Activated effector memory CD4-positive, alpha-beta T cell treated with anti-CD3 and anti-CD28 coated beads, Interleukin-2, amount 50 U/mL, for 16 hours (primary cell): ENCODE results near the gene SYDE1.

Experiments used
- DNase-seq: peaks from one replicate; pipeline ENCODE4 v3.0.0-alpha.2; 2020

SYDE1 gene

GRCh38 chr19:15125232-15126067 is 18.2 kb downstream of the SYDE1 start:
- peak; percentile 98 for DNase-seq

- DNase-seq, result no peak
These were observed 19.1 kb downstream of the SYDE1 start for GRCh38 chr19:15126131-15126910.

GRCh38 chr19:15128162-15128770 is 21.1 kb downstream of the SYDE1 start:
- peak; percentile 25 for DNase-seq

- peak; percentile 73 for DNase-seq
These were observed 22.8 kb downstream of the SYDE1 start for GRCh38 chr19:15129856-15130585.

GRCh38 chr19:15136234-15136954 is 29.2 kb downstream of the SYDE1 start:
- DNase-seq, result no peak

- DNase-seq, result no peak
These were observed 30.6 kb downstream of the SYDE1 start for GRCh38 chr19:15137777-15138176.

- DNase-seq, result no peak
These were observed 31.2 kb downstream of the SYDE1 start for GRCh38 chr19:15138427-15138826.

- no peak for DNase-seq
These were observed 33.9 kb downstream of the SYDE1 start for GRCh38 chr19:15141143-15141542.

- no peak for DNase-seq
These were observed 35.1 kb downstream of the SYDE1 start for GRCh38 chr19:15142313-15142712.

GRCh38 chr19:15144046-15144646 is 36.9 kb downstream of the SYDE1 start:
- DNase-seq, result no peak

GRCh38 chr19:15147090-15147489 is 39.9 kb downstream of the SYDE1 start:
- no peak for DNase-seq

- no peak for DNase-seq
These were observed 42.5 kb downstream of the SYDE1 start for GRCh38 chr19:15149737-15150136.

GRCh38 chr19:15154002-15154612 is 46.9 kb downstream of the SYDE1 start:
- DNase-seq, result peak; percentile 73

GRCh38 chr19:15155296-15155695 is 48.1 kb downstream of the SYDE1 start:
- no peak for DNase-seq

GRCh38 chr19:15156391-15156790 is 49.2 kb downstream of the SYDE1 start:
- DNase-seq, result no peak

- DNase-seq, result no peak
These were observed 52.0 kb downstream of the SYDE1 start for GRCh38 chr19:15159251-15159650.

GRCh38 chr19:15161028-15161984 is 54.1 kb downstream of the SYDE1 start:
- DNase-seq, result no peak
